RWPE1 (cell line): ENCODE results near the gene ABCA9.

Experiments
- CTCF ChIA-PET: fragments of 350-600 bp; sonication (Branson Sonifier 250); formaldehyde crosslinking; extraction: SDS; loops from one replicate; lab custom pipeline; 2021; lab: Yijun Ruan, JAX
- POLR2A ChIA-PET: fragments of 400-600 bp; formaldehyde crosslinking; extraction: SDS; loops from one replicate; lab custom pipeline; 2020; ENCODE audit warnings: antibody characterized with exemption; ENCODE audit not compliant: low non-redundant PET; lab: Yijun Ruan, JAX
- DNase-seq: peaks from one replicate; pipeline ENCODE4 v3.0.0; 2012; ENCODE audit warnings: low spot score
- H3K27ac ChIP-seq: fragments of 450-650 bp; 2 replicates; pipeline ENCODE4 v1.5.1; 2017
- TF ChIP-seq, protein P1 (sequence below): fragments of 450-650 bp; conservative IDR thresholded peaks from 2 replicates; pipeline ENCODE4 v1.5.1; 2017; ENCODE audit warnings: low read depth, mild to moderate bottlenecking

ABCA9 gene

DNA sequence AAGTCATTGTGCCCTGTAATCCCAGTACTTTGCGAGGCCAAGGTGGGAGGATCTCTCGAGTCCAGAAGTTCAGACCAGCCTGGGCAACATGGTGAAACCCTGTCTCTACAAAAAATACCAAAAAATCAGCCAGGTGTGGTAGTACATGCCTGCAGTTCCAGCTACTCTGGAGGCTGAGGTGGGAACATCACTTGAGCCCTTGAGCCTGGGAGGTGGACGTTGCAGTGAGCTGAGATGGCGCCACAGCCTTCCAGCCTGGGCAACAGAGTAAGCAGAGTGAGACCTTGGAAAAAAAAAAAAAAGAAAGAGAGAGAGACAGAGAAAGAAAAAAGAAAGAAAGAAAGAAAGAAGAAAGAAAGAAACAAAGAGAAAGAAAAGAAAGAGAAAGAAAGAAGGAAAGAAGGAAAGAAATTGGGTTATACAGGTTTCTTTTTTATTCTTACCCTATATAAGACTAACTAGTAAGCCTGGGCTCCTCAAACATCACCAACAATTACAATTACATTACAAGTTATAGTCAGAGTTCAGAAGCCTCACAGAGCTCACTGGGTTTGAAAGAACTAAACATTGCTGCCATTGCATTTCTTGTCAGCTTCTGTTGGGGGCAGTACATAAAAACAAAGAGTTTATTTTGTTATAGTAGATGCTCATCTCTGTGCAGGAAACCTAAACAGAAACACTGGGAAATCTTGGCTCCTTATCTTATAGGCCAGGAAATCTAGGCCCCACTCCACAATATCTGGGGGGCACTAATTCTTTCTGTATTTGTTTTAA, 6.7 kb upstream of the ABCA9 start:
- DNase-seq = no peak
- H3K27ac ChIP-seq = no peak overlapping the region
- CTCF ChIA-PET = no interaction called here
- POLR2A ChIA-PET = no interaction called here
- TF ChIP-seq, protein P1, sequence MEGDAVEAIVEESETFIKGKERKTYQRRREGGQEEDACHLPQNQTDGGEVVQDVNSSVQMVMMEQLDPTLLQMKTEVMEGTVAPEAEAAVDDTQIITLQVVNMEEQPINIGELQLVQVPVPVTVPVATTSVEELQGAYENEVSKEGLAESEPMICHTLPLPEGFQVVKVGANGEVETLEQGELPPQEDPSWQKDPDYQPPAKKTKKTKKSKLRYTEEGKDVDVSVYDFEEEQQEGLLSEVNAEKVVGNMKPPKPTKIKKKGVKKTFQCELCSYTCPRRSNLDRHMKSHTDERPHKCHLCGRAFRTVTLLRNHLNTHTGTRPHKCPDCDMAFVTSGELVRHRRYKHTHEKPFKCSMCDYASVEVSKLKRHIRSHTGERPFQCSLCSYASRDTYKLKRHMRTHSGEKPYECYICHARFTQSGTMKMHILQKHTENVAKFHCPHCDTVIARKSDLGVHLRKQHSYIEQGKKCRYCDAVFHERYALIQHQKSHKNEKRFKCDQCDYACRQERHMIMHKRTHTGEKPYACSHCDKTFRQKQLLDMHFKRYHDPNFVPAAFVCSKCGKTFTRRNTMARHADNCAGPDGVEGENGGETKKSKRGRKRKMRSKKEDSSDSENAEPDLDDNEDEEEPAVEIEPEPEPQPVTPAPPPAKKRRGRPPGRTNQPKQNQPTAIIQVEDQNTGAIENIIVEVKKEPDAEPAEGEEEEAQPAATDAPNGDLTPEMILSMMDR = no peak

DNA sequence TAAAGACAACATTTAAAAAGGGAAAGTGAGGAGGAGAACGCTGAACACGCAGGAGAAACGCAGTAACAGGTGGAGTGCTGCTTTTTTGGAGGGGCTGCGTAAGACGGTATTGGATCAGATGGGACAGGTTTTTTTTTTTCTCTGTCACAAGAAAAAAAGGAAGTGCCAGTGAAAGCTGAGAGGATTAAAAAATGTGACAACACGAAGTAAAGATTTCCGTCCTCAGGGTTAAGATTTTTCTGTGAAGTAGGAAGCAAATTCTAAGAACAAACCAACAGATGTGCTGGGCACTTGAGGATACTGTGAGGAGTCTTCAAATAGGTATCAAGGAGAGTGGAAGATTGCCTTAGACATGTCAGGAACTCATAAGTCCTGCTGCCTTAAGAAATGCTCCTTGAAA, 5.8 kb upstream of the ABCA9 start:
- TF ChIP-seq, protein P1 = no peak
- ChIA-PET CTCF (no interaction called here), POLR2A (no interaction called here)
- no peak overlapping the region for H3K27ac ChIP-seq
- DNase-seq = no peak

- no peak overlapping the region for H3K27ac ChIP-seq
- DNase-seq = no peak
- TF ChIP-seq, protein P1 = no peak
- ChIA-PET POLR2A (no interaction called here), CTCF (no interaction called here)
Observed at GRCh38 chr17:69065113-69065512, 4.4 kb upstream of the ABCA9 start.

DNA sequence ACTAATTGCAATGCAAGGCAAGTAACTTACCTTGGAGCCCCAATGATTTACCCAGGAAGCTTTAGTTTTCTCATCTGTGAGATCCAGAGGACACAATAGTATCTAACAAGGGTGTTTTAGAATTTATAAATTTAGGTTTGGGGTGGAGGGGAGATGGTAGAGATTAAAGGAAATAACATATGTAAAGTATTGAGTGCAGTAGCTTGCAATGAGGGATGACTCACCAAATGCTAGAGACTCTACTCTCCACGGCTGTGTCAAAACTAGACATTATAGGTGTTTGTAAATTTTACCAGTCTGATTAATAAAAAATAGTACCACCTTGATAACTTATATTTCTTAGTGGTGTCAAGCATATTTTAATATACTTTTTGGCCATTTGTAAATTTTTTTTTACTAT, 3.7 kb upstream of the ABCA9 start:
- CTCF ChIA-PET = interaction anchor here (0.6 kb wide), 1 partner anchor 118 kb away, joined by 3 read pairs; no protein-coding TSS in a partner anchor
- TF ChIP-seq, protein P1 = no peak
- POLR2A ChIA-PET = no interaction called here
- no peak overlapping the region for H3K27ac ChIP-seq
- no peak for DNase-seq

- ChIA-PET CTCF (interaction anchor here (0.6 kb wide), 1 partner anchor 119 kb away, joined by 3 read pairs; no protein-coding TSS in a partner anchor), POLR2A (no interaction called here)
- TF ChIP-seq, protein P1 = no peak
- H3K27ac ChIP-seq = no peak overlapping the region
- DNase-seq = no peak
Observed at GRCh38 chr17:69064001-69064400, 3.3 kb upstream of the ABCA9 start.

- DNase-seq = no peak
- H3K27ac ChIP-seq = no peak overlapping the region
- ChIA-PET CTCF (no interaction called here), POLR2A (no interaction called here)
- TF ChIP-seq, protein P1 = no peak
Observed at GRCh38 chr17:69062860-69063581, 2.3 kb upstream of the ABCA9 start.
